ENCODE data around the gene SPOPL.

The SPOPL gene

DNA sequence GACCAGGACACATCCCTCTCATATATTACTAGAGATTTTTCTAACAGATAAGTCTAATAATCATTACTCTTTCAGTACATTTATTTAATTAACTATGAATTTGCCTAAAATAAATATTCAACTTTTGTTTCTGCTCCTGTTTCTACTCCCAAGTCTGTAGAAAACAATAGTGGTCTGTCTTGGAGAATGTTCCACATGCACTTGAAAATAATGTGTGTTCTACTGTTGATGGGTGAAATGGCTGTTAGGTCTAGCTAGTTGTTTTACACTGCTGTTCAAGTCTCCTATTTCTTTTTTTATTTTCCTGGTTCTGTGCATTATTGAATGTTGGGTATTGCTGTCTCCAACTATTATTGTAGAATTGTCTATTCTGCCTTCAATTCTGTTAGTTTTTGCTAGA lies 47.2 kb downstream of the SPOPL start:
- Histone ChIP-seq H3K4me1 (no peaks in the 10 kb centered on the region), H3K36me3 (no peaks in the 10 kb centered on the region), H3K27me3 (no peaks in the 10 kb centered on the region), H3K9me3 (no peaks in the 10 kb centered on the region), H3K4me3 (ENCODE audit: low read depth, low read length) (no peak overlapping the region)
- TF ChIP-seq CTCF (IDR thresholded peaks at IDR 0.05; ENCODE audit: low read depth, low read length): no peak
- DNase-seq: no peak

DNA sequence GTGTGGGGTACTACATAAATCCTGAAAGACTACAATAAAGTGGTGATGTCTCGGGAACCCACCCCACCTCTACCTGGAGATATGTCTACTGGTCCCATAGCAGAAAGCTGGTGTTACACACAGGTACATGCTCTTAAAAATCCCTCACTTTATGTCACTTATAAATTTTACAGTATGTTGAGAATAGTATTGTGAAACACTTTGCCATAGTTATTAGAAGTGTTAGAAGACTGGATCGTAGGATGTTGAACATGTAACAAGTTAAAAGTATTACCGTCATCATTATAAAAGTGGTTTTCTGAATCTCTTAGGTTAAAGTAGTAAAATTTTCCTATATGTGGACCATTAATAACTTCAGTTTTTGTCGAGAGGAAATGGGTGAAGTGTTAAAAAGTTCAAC lies 48.6 kb downstream of the SPOPL start:
- H3K4me1 ChIP-seq: no peaks in the 10 kb centered on the region
- no peaks in the 10 kb centered on the region for H3K9me3 ChIP-seq
- no peaks in the 10 kb centered on the region for H3K36me3 ChIP-seq
- no peak for DNase-seq
- no peaks in the 10 kb centered on the region for H3K27me3 ChIP-seq
- H3K4me3 ChIP-seq (ENCODE audit: low read depth, low read length): no peak overlapping the region
- TF ChIP-seq CTCF (IDR thresholded peaks at IDR 0.05; ENCODE audit: low read depth, low read length): no peak

DNA sequence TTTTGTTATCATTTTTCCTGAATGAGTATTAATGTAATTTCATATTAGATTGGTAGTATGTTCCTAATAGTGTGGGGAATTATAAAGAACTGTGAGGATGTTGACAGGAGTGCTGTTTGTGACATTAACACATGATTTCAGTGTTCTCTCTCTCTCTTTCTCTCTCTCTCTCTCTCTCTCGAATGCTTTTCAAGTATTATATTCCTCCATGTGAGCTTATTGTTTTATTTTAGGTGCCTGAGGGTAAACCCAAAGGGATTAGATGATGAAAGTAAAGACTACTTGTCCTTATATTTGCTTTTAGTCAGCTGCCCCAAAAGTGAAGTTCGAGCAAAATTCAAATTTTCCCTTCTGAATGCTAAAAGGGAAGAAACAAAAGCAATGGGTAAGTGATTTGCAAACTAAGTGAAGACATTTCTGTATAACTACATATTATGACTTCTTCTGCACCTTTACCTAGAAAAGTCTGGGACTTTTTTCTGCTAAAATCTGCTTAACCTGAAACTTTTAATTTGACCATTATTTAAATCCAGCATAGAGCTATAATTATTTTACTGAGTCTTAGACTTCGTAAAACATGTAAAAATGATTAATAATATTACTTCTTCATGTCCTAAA lies 49.2 kb downstream of the SPOPL start:
- DNase-seq: no peak
- H3K9me3 ChIP-seq: no peaks in the 10 kb centered on the region
- no peak overlapping the region for H3K4me3 ChIP-seq (ENCODE audit: low read depth, low read length)
- no peaks in the 10 kb centered on the region for H3K27me3 ChIP-seq
- H3K4me1 ChIP-seq: no peaks in the 10 kb centered on the region
- H3K36me3 ChIP-seq: no peaks in the 10 kb centered on the region
- no peak for TF ChIP-seq CTCF (IDR thresholded peaks at IDR 0.05; ENCODE audit: low read depth, low read length)

DNA sequence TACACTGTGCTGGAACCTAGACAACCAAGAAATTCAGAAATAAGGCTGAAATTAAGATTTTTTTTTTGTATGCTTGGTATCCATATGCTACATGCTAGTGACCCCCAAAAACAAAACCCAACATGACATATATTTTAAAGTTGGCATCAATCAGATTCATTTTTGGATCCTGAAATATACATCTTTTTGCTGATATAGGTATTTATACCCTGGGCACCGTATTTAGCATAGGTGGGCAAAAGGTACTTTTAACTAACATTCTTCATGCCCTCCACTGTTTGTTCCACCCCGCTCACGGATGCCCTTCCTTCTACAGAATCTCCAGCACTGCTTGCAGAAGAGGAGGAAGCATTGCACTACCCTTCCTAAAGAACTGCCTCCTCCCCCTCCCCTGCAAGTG lies 52.6 kb downstream of the SPOPL start:
- H3K9me3 ChIP-seq: no peaks in the 10 kb centered on the region
- no peak overlapping the region for H3K4me3 ChIP-seq (ENCODE audit: low read depth, low read length)
- no peaks in the 10 kb centered on the region for H3K27me3 ChIP-seq
- H3K36me3 ChIP-seq: no peaks in the 10 kb centered on the region
- no peaks in the 10 kb centered on the region for H3K4me1 ChIP-seq
- no peak for DNase-seq
- TF ChIP-seq CTCF (IDR thresholded peaks at IDR 0.05; ENCODE audit: low read depth, low read length): no peak

DNA sequence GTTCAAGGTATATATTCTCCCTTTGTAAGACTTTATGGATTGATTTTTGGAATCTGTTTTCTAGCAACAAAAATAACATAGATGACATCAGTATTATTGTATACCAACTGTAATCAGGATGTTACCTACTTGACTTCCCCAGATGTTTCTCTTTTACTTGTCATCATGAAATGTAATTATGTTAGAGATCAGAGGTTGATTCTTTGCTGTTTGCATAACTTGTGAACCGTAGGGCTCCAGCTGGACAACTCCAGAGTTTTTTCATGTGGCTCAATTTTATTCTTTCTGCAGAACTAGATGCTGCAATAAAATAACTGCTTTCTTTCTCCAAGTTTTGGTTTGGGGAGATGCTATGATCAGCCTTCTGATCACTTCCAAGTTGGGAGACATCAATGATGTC lies 58.1 kb downstream of the SPOPL start:
- Histone ChIP-seq H3K27me3 (no peaks in the 10 kb centered on the region), H3K9me3 (no peaks in the 10 kb centered on the region), H3K4me1 (no peaks in the 10 kb centered on the region), H3K4me3 (ENCODE audit: low read depth, low read length) (no peak overlapping the region), H3K36me3 (no peaks in the 10 kb centered on the region)
- DNase-seq: no peak
- TF ChIP-seq CTCF (IDR thresholded peaks at IDR 0.05; ENCODE audit: low read depth, low read length): no peak

GRCh38 chr2:138564586-138565229 lies 63.1 kb downstream of the SPOPL start:
- no peak for TF ChIP-seq CTCF (IDR thresholded peaks at IDR 0.05; ENCODE audit: low read depth, low read length)
- DNase-seq: no peak
- Histone ChIP-seq H3K27me3 (no peaks in the 10 kb centered on the region), H3K4me1 (no peaks in the 10 kb centered on the region), H3K36me3 (no peaks in the 10 kb centered on the region), H3K9me3 (no peaks in the 10 kb centered on the region), H3K4me3 (ENCODE audit: low read depth, low read length) (no peak overlapping the region)

All from BE2C (cell line).